NCI-H1048 (cell line): ENCODE results near the gene VAMP2.
A peak's percentile ranks its signal among the peaks of the same experiment; 100 is the strongest.

Source experiments
- DNase-seq: peaks from one replicate; lab custom pipeline; 2025; lab: John Stamatoyannopoulos, UW

Gene VAMP2

DNA sequence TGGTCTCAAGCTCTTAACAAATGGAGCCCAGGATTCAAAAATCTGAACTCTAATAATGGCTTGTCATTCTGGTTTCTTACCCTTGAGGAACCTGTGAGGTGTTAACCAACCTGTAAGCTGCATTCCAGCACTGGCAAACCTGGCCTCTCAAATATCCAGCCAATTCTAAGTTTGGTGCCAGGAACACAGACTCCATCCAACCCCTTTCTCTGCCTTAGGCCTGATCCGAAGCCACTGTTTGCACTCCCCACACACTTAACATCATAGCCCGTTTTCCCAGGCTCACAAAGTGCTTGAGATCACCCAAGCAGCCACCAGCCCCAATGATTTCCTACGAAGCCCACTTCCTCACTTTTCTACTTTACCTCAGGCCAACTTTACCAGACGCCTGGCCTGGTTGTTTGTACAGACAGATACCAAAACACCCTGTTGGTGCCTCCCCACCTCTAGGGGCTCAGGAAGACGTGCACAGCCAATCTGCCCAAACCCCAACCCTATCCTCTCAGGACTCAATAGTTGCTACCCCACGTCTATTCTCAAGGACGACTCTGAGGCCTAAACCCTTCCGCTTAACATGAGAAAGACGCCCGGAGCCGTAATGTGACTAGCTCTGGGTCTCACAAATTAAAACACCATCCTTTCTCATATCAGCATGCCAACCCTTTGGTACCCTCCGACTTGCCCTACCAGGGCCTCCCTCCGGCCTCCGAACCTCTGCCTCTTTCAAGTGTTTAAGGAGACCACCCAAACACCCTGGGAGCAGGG, 7.3 kb downstream of the VAMP2 start:
- no peak for DNase-seq

DNA sequence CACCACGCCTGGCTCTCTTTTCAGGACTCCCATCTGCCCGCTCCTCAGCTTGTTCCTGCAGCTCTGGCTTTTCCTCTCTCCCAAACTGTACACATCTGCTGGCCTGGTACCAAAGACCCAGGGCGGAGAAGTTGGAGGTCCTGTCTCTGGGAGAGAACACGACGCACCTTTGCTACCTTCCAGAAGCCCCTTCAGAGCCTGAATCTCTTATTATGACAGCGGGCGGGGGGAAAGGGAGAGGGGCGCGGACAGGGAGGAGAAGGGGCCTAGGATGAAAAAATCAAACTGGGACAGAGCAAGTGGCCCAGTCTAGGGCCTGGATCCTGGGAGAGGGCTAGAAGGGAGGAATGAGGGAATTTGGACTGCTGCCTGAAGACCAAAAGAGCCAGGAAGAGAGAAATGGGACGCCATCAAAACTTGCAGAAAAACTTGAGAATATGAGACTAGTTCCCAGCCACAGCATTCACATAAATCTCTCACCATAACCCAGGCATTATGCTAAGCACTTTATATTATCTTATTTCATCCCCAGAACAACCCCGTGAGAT, 8.1 kb downstream of the VAMP2 start:
- DNase-seq, result no peak

DNA sequence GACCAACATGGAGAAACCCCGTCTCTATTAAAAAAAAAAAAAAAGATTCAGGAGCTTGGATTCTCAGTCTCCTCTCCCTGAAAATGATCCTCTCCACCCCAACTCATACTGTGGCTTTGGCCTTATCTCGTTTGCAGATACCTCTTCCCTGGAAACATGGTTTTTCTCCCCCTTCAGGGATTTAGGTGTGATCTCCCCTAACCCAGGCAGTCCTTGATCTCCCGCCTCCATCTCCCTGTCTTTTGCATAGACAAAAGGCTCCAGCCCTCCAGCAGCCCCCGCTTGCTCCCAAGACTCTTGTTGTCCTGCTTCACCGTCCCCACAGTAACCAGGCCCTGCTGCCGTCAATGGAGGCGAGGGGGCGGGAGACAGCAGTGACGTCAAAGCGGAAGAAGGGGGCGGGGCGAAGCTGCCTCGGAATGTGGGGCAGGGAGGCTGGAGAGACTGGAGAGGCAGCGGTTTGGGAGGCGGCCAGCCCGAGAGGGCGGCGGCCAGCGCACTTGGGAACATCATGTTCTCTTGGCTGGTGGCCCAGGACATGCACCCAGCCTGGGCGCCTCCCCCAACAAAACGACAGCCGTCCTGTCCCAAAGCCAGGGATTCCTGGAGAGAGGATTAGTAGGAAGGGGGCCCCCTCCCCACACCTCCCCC, 8.7 kb downstream of the VAMP2 start:
- peak; percentile 74 for DNase-seq

DNA sequence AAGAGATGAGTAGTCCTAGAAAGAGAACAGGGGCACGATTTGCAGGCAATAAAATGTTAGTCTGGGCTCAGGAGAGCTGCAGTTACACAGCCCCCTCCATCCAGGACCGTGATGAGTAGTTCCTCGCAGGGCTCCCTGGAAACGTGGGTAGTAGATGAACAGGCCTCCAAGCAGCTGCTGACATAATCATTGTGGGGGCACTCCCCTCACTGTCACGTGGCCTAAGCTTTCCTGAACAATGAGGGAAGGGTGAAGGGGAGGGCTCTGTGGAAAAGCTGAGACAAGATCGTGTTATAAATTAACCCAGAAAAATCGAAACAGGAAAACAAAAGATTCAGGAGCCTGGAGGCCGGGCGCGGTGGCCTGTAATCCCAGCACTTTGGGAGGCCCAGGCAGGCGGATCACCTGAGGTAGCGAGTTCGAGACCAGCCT, 9.2 kb downstream of the VAMP2 start:
- no peak for DNase-seq

DNA sequence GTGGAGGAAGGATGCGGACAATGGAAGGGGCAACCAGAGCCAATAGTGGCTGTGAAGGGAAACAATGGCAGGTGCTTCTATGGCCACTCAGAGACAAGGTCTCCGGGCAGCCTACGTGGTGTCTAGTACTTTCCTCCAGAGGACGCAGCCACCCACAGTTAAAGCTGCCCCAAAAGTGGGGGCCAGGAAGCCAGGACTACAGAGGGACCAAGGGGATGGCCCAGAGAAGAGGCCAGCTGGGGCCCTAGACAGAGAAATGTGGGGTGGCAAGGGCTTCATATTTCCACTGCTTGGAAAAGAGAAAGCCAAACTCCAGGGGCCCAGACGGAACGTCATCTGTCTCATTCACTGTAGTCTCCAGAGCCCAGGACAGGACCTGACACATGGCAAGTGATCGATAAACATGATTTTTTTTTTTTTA, 9.7 kb downstream of the VAMP2 start:
- no peak for DNase-seq

DNA sequence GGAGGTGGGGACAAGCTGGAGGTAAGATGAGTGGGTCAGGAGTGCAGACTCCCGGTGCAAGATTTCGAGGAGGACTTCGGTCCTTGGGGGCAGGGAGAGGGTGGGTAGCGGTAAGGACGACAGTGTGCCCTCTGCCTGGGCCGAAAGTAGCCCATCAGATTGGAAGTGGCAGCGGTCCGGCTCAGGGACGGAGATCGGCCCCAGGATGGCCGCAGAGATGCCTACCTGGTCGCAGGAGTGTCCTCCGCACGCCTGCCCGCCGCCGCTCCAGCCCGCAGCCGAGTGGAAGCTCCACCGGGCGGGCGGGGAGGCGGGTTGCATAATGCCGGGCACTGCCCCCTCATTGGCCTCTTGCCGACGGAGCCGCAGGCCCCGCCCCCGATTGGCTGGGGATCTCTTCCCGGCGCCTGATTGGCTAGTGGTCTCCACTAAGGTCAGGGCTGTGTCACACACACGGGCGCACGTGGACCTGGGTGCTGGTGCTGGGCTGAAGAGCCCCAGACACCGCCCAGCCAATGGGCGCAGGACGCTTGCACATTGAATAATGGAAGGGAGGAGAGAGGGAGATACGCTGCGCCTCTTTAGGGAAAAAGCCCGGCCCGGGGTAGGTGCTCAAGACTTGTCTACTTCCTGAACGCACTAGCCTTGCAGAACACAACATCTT, 10.5 kb downstream of the VAMP2 start, which contains the start of gene PER1:
Gene PER1, minus strand, starts transcription at position 293 of the 664 bp plus-strand sequence. CDS start 1,698 bp downstream, outside the sequence.
- peak; percentile 82 for DNase-seq

DNA sequence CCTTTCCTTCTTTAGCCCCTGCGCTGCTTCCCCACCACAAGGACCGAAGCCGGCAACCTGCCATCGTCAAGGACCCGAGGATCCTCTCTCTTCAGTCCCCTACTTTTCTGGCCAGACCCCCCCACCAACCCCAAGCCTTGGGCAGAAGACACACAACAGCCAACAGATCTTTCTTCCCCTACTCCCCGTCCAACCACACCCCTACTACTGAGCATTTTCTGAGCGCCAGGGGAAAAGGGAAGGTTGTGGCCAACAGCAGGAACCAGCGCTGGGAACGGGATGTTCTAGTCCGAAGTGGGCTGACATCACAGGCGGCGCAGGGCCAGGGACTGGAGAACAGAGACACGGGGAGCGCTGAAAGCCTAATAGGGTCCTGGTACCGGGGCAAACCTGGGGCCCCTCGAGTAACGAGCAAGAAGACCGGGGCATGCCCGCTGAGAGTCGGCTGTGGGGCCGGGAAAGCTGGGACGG, 11.1 kb downstream of the VAMP2 start:
- no peak for DNase-seq

DNA sequence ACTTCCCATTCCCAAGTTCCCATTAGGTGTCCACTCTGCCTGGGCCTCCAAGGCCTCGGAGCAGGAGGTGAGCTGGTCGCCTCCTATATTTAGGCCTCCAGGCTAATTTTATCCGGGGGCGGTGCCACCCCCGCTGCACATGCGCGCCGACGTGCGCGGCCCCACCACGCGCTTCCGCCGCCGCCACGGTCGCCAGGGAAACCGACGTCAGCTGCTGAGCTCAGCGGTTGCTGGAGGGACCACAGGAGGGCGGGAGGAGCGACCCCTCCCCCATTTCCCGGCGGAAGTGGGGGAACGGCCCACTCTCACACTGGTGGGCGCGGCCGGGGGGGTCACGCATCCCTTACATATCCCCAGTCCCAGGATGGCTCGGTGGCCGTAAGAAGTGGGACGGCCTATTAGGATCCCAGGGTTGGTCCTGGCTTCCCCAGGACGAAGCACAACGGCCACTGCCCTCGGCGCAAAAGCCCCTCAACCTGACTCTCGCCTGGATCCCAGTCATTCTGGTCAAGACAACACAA, 11.6 kb downstream of the VAMP2 start:
- no peak for DNase-seq

DNA sequence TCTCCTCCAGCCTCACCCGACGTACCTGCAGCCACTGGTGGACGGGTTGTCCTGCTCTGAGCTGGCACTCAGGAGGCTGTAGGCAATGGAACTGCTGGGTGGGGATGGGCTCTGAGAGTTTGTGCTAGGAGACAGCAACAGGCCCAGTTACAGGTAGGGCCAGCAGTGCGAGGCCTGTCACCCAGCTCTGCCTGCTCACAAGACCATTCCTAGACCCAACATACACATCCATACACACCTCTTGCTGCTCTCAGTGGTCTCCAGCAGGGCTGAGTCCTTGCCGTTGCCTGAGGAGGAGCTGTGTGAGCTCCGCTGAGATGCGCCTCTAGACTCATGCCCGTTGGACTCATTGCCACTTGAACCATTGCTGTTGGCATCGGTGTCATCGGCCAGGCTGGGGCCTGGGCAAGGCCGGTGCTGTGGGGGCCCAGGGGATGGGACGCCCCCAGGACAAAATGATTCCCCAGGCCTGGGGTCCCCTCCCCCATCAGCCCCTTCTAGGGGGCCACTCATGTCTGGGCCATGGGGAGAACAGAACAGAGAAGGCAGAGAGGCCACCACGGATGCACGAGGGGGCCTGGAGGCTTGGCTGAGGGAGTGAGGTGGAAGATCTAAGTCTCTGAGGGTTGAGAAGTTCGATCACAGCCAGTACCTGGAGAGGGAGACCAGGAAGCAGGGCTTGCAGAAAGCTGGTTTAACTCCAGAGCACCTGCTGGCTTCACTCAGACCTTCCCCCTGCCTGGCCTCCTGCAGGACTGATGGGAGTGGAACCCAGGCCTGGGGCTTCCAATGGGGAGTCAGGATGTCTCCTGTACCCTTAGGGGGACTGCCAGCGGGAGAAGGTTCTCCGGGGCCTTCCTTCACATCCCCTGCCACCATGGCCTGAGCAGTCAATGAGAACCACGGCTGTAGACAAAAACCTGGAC, 12.3 kb downstream of the VAMP2 start:
- DNase-seq, result no peak

DNA sequence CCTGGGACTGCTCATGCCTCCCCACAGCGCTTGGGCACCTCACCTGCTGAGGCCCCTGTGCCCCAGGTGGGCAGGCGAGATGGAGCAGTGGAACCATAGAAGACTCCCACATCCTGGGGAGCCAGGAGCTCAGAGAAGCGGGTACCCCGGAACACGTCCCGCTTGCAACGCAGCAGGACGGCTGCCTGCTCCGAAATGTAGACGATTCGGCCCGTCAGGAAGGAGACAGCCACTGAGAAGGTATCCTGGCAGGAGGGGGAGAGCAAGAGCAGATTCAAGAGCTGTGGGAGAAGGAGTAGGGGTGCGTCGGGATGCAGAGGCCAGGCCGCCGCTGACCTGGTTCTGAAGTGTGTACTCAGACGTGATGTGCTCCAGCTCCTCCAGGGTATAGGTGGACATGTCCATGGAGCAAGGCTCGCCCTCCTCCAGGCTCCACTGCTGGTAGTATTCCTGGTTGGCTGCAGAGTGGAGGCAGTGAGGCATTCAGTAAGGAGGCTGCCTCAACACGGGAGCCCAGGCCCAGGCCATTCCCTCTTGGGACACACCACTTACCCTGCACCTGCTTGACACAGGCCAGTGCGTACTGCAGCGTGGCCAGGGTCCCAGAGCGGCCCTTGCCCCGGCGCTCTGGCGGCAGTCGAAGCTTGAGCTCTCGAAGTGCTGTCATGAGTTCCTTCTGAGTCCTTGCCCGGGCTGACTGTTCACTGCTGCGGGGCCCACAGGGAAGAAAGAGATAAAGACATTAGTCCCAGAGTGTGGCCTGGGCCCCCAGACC, 13.1 kb downstream of the VAMP2 start:
- no peak for DNase-seq

DNA sequence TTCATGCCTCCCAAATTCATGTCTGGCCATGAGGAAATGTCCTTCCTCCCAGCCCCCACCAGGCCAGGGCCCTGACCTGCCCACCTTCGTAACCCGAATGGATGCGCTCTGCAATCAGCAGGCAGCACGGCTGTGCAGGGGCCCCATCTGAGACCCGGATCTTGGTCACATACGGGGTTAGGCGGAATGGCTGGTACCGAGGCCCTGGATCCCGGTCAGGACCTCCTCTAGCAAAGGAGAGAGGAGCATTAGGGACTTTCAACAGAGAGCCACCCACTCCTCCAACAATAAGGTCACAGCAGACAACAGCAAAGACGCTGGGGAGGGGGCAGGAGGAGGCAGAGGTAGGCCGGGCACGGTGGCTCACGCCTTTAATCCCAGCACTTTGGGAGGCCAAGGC, 14.2 kb downstream of the VAMP2 start:
- DNase-seq, result no peak

DNA sequence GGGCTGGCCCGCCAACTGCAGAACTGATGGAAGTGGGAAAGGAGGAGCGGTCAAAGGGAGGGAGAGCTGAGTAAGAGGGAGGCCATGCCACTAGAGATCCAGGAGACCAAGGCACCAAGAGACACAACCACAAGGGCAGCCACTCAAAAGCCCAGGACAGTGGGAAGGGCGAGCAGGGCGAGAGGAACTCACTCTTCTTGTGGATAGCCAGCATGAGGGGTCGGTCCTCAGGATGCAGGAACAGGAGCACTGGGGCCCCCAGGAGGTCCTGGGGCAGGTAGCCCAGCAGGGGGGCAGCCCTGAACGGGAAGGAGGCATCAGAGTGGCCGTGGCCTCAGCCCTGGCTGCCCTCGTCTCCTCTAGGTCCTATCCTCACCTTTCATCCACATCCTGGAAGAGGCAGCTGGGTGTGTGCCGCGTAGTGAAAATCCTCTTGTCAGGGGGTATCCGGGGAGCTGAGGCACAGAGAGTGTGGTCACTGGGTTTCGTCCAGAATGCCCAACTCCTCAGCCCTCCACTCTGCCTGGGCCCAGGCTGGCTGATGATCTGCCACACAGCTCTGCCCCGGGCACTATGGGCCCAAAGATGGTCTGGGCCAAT, 14.8 kb downstream of the VAMP2 start:
- DNase-seq, result no peak

DNA sequence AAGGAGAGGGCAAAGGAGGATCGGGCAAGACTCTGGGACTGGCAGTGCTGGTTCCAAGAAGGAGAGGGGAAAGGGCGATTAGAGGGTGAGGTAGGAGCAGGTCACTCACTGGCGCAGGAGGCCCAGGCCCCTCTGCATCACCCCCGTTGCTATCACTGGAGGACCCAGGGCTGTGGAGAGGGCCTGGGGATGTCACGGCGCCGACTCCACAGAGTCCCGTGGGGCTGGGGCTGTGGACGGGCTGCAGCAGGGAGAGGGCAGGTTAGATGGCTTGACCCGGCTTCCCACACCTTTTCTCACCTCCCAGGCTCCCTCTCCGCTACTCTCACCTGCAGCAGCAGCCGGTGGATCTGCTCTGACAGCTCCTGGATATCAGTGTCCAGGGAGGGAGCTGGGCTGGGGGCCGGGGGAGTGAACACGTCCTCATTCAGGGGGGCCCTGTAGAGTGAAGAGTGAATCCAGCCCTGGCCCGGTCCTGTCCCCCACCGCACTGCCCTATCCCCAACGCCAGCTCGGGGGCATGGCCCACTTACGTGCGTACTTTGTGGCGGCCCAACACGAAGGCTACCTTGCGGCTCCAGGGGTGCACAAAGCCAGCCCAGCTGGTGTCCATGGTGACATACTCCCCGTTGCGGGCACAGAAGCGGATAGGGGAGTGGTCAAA, 15.5 kb downstream of the VAMP2 start:
- no peak for DNase-seq

DNA sequence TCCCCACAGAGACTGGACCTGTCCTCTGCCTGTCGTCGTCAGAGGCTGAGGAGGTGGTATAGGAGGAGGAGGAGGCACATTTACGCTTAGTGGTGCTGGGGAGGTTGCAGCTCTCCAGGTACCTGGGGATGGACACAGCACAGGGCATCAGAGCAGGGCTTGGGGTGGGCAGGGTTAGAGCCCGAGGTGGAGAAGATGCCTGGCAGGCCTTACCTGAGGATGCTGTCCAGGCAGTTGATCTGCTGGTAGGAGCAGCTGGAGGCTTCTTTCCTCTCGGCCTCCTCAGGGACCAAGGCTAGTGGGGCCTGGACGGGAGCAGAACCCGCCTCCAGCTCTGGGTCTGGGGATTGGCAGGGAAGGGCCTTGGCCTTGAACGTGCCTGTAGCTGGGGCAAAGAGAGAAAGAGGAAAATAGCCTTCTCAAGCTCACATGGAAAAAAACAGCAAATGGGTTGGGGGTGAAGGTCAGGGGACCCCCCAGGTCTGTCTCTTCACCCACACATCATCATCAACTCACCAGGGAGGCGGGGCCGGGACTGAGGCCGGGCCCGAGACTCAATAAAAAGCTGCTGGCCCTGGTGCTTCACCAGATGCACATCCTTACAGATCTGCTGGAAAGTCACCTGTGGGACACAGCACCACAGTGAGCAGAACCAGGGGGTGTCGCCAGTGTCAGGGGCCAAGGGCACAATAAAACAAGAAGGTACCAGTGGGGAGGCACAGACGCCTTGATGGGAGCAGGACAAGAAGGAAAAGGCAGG, 16.2 kb downstream of the VAMP2 start:
- no peak for DNase-seq

DNA sequence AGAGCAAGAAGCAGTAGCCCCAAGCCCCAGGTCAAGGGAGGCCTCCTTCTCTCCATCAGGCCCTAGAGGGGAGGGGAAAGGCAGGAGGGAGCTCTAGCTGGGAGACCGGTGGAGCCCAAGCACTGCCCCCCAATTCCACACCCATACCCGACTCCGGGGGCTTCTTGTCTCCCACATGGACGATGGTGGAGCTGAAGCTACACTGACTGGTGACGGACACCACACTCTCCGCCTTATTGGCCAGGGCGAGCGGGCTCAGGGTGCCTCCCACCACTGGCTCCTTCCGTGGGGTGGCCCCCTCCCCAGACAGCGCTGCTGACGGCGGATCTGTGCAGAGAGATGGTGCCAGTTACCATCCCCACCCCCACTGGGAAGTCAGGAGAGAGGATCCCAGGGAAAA, 16.9 kb downstream of the VAMP2 start:
- no peak for DNase-seq

DNA sequence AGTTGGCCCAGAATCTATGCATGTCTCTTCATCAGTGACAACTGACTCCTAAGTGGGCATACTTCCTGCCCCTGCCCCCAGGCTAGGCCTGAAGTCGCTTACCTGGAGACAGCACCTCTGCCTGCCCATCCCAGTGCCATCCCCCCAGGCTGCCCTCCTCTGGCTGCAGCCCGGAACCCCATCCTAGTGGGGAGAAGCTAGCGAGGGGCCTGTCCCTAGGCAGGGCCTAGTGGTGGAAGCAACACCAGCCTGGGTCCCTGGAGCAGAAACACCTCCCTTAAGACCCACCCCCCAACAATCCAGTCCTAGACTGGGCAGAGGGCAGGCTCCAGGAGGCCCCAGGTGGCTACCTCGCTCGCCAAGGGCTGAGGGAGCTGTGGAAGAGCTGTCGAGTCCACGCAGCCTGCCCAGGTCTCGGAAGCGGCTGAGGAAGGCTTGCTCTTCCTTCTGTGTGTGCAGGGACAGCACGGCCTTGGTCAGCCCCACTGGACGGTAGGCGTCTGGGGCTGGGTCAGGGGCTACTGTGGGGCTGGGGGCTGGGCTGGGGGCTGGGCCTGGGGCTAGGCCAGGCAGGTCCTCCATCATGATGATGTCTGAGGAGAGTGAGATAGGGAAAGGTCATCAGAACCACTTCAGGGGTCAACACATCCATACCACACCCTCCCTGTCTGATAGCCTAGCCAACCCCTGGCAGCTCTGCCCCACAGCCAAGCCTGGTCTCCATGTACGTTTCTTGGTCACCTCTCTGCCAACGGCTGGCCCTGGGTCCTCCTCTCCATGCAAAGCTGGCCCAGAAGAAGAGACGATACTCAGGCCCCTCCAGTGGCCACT, 18.1 kb downstream of the VAMP2 start:
- DNase-seq, result no peak

DNA sequence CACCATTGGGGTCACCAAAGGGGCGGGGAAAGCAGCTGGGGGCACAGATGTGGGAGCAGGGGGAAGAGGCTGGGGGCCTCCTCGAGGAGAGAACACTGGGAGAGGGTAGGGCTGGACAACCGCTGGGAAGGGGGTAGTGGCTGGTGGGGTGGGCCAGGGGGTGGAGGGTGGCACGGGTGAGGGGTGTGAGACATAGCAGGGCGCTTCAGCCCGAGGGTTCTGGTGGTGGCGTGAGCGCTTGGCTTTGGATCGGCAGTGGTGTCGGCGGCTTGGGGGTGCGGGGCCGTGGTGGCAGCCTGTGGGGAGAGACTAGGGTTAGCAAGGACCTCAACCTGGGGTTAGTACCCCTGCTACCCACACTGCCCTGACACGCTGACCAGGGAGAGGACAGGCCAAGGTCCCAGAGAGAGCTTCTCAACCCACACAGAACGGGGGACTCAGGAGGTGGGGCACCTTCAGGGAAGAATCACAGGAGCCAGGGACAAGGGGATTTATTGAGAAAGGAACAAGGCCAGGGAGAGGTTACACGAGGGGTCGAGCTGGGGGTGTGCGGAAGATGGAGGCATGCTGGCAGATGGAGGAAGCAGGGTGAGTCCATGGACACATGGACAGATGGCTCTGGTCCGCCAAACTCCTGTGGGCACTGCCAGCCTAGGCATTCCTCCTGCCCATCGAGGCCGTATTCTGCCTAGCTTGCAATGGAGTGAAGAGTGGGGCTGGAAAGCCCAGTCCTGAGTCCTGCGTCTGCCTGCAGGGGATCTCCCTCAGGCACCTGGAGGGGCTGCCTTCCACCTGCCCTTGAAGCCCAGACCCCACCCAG, 19.0 kb downstream of the VAMP2 start:
- DNase-seq, result no peak
